CD14-positive monocyte (primary cell): Measurements from ENCODE around the gene UST. TPM values are rescaled to one million over a fixed set of nuclear protein-coding genes. Genes with fewer than 3 reads are reported as not detected.

Experiments
- DNase-seq, 3 donors: peaks; one replicate each; pipeline ENCODE4 v3.0.0-alpha.2; 2011 to 2022
- H2AFZ ChIP-seq: 2 replicates; pipeline ENCODE4 v1.6.0; 2012; ENCODE audit warnings: mild to moderate bottlenecking, low read depth, low read length, inconsistent platforms; ENCODE audit not compliant: insufficient read depth, poor library complexity, severe bottlenecking
- H3K27ac ChIP-seq, 2 donors: 1 replicate in 1 of 2; 2 replicates in 1 of 2; pipeline ENCODE4 v1.5.1; 2012 to 2013; ENCODE audit warnings: low read length in 2 of 2, control low read depth in 1 of 2, inconsistent platforms in 1 of 2, low read depth in 1 of 2, mild to moderate bottlenecking in 1 of 2
- H3K27me3 ChIP-seq, 2 donors: one replicate each; pipeline versions ENCODE4 v1.6.0 to v1.6.1; 2011 to 2013; ENCODE audit warnings: low read length in 2 of 2; ENCODE audit not compliant: control insufficient read depth in 2 of 2, insufficient read depth in 2 of 2
- H3K36me3 ChIP-seq, 2 donors: replicated peaks in 1 of 2; 1 replicate in 1 of 2; 2 replicates in 1 of 2; pipeline versions ENCODE4 v1.5.1 to v1.6.1; 2012 to 2013; ENCODE audit warnings: low read length in 2 of 2, control low read depth in 1 of 2, inconsistent platforms in 1 of 2, mild to moderate bottlenecking in 1 of 2; ENCODE audit not compliant: insufficient read depth in 2 of 2, control insufficient read depth in 1 of 2
- H3K4me1 ChIP-seq, 2 donors: 1 replicate in 1 of 2; 2 replicates in 1 of 2; pipeline versions ENCODE4 v1.5.1 to v1.6.1; 2012 to 2013; ENCODE audit warnings: low read length in 2 of 2, control low read depth in 1 of 2, inconsistent platforms in 1 of 2, mild to moderate bottlenecking in 1 of 2, moderate library complexity in 1 of 2; ENCODE audit not compliant: insufficient read depth in 2 of 2, control insufficient read depth in 1 of 2
- H3K4me2 ChIP-seq: replicated peaks from 2 replicates; pipeline ENCODE3; 2012; ENCODE audit warnings: low read length, moderate library complexity, mild to moderate bottlenecking; ENCODE audit not compliant: poor library complexity, severe bottlenecking; ENCODE audit errors: extremely low read depth
- H3K4me3 ChIP-seq, 3 experiments: fragments of 200-600 bp in 1 of 3; sonication (generic) in 1 of 3; replicated peaks in 1 of 3; 1 replicate in 2 of 3; 2 replicates in 1 of 3; pipeline ENCODE4 v1.5.1; 2011 to 2013; ENCODE audit warnings: low read length in 3 of 3, mild to moderate bottlenecking in 3 of 3, control low read depth in 2 of 3, low read depth in 2 of 3, inconsistent platforms in 1 of 3, moderate library complexity in 1 of 3
- H3K79me2 ChIP-seq: 2 replicates; pipeline ENCODE4 v1.6.0; 2012; ENCODE audit warnings: mild to moderate bottlenecking, control low read depth, inconsistent platforms, low read length, moderate library complexity; ENCODE audit not compliant: insufficient read depth
- H3K9ac ChIP-seq: 2 replicates; pipeline ENCODE4 v1.6.0; 2017; ENCODE audit warnings: low read length, mild to moderate bottlenecking; ENCODE audit not compliant: insufficient read depth, poor library complexity, severe bottlenecking
- H3K9me3 ChIP-seq, 2 donors: replicated peaks in 1 of 2; 1 replicate in 1 of 2; 2 replicates in 1 of 2; pipeline versions ENCODE4 v1.5.1 to v1.6.1; 2012 to 2013; ENCODE audit warnings: low read length in 2 of 2, control low read depth in 1 of 2; ENCODE audit not compliant: control insufficient read depth in 1 of 2, insufficient read depth in 1 of 2
- H4K20me1 ChIP-seq: 2 replicates; pipeline ENCODE4 v1.6.0; 2012; ENCODE audit warnings: mild to moderate bottlenecking, low read length, control low read depth, moderate library complexity; ENCODE audit not compliant: insufficient read depth
- H3K27ac Mint-ChIP-seq, 7 donors: one replicate each; pipeline ENCODE4 v1.8.0; 2020; ENCODE audit warnings: mild to moderate bottlenecking in 7 of 7, mixed read lengths in 7 of 7, moderate library complexity in 6 of 7, inconsistent platforms in 2 of 7
- H3K27me3 Mint-ChIP-seq, 3 donors: one replicate each; pipeline ENCODE4 v1.8.0; 2021 to 2022; ENCODE audit warnings: low read depth in 3 of 3, mild to moderate bottlenecking in 3 of 3, mixed read lengths in 3 of 3, moderate library complexity in 3 of 3, inconsistent platforms in 1 of 3
- H3K36me3 Mint-ChIP-seq, 2 donors: one replicate each; pipeline ENCODE4 v1.8.0; 2020; ENCODE audit warnings: mixed read lengths in 2 of 2, inconsistent platforms in 1 of 2, mild to moderate bottlenecking in 1 of 2
- H3K4me1 Mint-ChIP-seq: one replicate; pipeline ENCODE4 v1.8.0; 2020; ENCODE audit warnings: mild to moderate bottlenecking, mixed read lengths
- H3K4me3 Mint-ChIP-seq, 2 donors: one replicate each; pipeline ENCODE4 v1.8.0; 2020; ENCODE audit warnings: mild to moderate bottlenecking in 2 of 2, mixed read lengths in 2 of 2, moderate library complexity in 1 of 2
- H3K9me3 Mint-ChIP-seq, 7 donors: one replicate each; pipeline ENCODE4 v1.8.0; 2020 to 2022; ENCODE audit warnings: mixed read lengths in 7 of 7, mild to moderate bottlenecking in 6 of 7, moderate library complexity in 6 of 7, inconsistent platforms in 2 of 7
- WGBS: methylation state at CpG from one replicate; pipeline ENCODE4 v1.1.5; 2013; ENCODE audit warnings: missing lambda C conversion rate; ENCODE audit not compliant: insufficient coverage; 5-methylcytosine and 5-hydroxymethylcytosine counted together
- intact Hi-C, 2 donors: fragments of 100-400 bp; cut with micrococcal nuclease; formaldehyde crosslinking; loops; one replicate each; pipeline versions ENCODE4 v1.15.0 to v1.15.1; 2023
- polyA plus RNA-seq, 3 donors: library from polyadenylated mRNA; depleted of rRNA in 1 of 3; unstranded in 2 of 3; stranded (reverse) in 1 of 3; fragments of 300-500 nt in 2 of 3; fragments of >200 nt in 1 of 3; fragmentation: Illumina TruSeq in 2 of 3; gene quantifications; 1 replicate in 2 of 3; 2 replicates in 1 of 3; pipeline ENCODE4 v1.2.3, GENCODE V29; 2012 to 2021
- TF ChIP-seq, protein P1 (sequence below): fragments of 200-600 bp; IDR thresholded peaks from one replicate; pipeline ENCODE4 v1.8.0; 2022; ENCODE audit warnings: antibody characterized with exemption, mild to moderate bottlenecking

UST gene
- polyA plus RNA-seq, 3 donors, result 0.33 to 0.53 (median 0.48) TPM

DNA sequence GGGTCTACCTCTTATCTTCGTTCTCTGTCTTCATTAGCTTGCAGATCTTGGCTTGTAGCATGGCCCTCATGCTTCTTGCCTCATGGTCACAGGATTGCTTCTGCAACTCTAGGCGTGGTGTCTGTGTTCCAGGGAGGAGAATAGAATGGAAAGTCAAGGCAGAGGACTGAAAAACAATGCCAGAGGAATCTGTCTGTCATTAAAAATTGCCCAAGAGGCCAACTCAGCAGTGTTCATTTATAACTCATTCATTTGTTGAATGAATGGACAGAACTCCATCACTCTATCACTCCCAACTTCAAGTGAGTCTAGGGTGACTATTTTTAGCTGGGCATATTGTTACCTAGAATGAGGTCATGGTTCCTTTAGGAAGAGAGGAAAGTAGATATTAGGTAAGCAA lies 179.6 kb downstream of the UST start:
- H3K36me3 Mint-ChIP-seq, result no peaks in the 10 kb centered on the region

DNA sequence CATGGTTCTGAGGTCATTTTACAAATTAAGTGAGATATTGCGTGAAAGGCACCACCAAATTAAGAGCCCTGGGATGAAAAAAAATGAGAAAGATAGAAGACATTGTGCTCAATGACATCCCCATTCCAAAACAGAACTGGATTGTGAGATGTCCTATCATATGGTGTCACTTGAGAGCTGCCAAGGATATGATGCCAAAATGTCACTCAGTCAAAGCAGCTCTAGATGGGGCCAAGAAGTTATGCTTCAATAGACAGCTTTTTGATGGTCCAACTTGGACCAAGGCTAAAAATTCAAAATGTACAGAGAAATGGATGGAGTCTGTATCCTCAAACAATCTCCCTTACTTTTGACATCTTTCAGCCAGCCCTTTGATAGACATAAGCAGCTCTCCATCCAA lies 180.8 kb downstream of the UST start:
- Histone ChIP-seq H3K4me1 (no peaks in the 10 kb centered on the region), H2AFZ (no peak overlapping the region), H3K36me3 (no peaks in the 10 kb centered on the region), H3K79me2 (no peaks in the 10 kb centered on the region), H3K4me2 (no peak overlapping the region), H3K4me3 (no peak overlapping the region), H3K27ac (no peak overlapping the region), H3K9ac (no peak overlapping the region), H3K27me3 (no peaks in the 10 kb centered on the region), H4K20me1 (no peaks in the 10 kb centered on the region), H3K9me3 (no peaks in the 10 kb centered on the region)
- no peaks in the 10 kb centered on the region for H3K27me3 Mint-ChIP-seq
- no peaks in the 10 kb centered on the region for H3K4me1 Mint-ChIP-seq
- H3K27ac Mint-ChIP-seq, result no peak overlapping the region
- DNase-seq, result no peak
- WGBS, result no CpG with 5 or more reads among the region's 1 CpG
- TF ChIP-seq, protein P1, sequence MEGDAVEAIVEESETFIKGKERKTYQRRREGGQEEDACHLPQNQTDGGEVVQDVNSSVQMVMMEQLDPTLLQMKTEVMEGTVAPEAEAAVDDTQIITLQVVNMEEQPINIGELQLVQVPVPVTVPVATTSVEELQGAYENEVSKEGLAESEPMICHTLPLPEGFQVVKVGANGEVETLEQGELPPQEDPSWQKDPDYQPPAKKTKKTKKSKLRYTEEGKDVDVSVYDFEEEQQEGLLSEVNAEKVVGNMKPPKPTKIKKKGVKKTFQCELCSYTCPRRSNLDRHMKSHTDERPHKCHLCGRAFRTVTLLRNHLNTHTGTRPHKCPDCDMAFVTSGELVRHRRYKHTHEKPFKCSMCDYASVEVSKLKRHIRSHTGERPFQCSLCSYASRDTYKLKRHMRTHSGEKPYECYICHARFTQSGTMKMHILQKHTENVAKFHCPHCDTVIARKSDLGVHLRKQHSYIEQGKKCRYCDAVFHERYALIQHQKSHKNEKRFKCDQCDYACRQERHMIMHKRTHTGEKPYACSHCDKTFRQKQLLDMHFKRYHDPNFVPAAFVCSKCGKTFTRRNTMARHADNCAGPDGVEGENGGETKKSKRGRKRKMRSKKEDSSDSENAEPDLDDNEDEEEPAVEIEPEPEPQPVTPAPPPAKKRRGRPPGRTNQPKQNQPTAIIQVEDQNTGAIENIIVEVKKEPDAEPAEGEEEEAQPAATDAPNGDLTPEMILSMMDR, result no peak
- intact Hi-C loops, result no loop called here
- H3K9me3 Mint-ChIP-seq, result peaks cover 0 to 1% (median 0%) of the 10 kb centered on the region in 7 donors
- no peak overlapping the region for H3K4me3 Mint-ChIP-seq
- no peaks in the 10 kb centered on the region for H3K36me3 Mint-ChIP-seq

More for the DNA sequence above, 179.6 kb downstream of the UST start:
- no peaks in the 10 kb centered on the region for H3K36me3 ChIP-seq
- 100% methylated on average over 1 of the region's 2 CpGs for WGBS
- intact Hi-C loops, result no loop called here
- no peak overlapping the region for H3K4me3 ChIP-seq
- H3K27ac ChIP-seq, result no peak overlapping the region
- H3K27me3 ChIP-seq, result no peaks in the 10 kb centered on the region
- Mint-ChIP-seq H3K9me3 (peaks cover 0 to 3% (median 0%) of the 10 kb centered on the region in 7 donors), H3K27me3 (no peaks in the 10 kb centered on the region), H3K4me1 (no peaks in the 10 kb centered on the region), H3K27ac (no peak overlapping the region), H3K4me3 (no peak overlapping the region)
- no peak overlapping the region for H2AFZ ChIP-seq
- no peak overlapping the region for H3K4me2 ChIP-seq
- H3K9ac ChIP-seq, result no peak overlapping the region
- H4K20me1 ChIP-seq, result no peaks in the 10 kb centered on the region
- H3K4me1 ChIP-seq, result no peaks in the 10 kb centered on the region
- no peak for DNase-seq
- no peaks in the 10 kb centered on the region for H3K9me3 ChIP-seq
- TF ChIP-seq, protein P1, result no peak
- H3K79me2 ChIP-seq, result no peaks in the 10 kb centered on the region
